ENCODE measurements around the gene PNLIP.

The PNLIP gene

DNA sequence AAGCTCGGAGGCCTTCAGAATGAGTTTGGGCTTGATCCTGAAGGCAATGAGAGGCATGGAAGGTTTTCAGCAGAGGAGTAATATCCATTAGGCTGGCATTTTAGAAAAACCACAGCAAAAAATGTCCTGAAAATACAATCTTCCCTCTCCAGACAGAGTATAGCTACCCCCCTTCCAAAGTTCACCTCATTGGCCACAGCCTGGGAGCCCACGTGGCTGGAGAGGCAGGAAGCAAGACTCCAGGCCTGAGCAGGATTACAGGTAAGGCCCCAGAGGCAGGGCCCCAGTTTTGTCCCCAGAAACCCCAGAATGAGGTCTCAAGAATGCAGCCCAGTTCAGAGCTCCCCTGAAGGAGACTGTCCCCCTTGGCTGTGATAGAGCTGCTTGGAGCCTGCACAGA is 50.3 kb downstream of the PNLIP start:
- no peaks in the 10 kb centered on the region for H3K36me3 Mint-ChIP-seq
- H3K4me1 Mint-ChIP-seq, result no peaks in the 10 kb centered on the region
- H3K4me3 Mint-ChIP-seq, result no peak overlapping the region
- H3K27ac Mint-ChIP-seq, result no peak overlapping the region
- no peak for DNase-seq
- H3K9me3 Mint-ChIP-seq, result no peaks in the 10 kb centered on the region
- CTCF ChIA-PET, result no interaction called here
- no peaks in the 10 kb centered on the region for H3K27me3 Mint-ChIP-seq

DNA sequence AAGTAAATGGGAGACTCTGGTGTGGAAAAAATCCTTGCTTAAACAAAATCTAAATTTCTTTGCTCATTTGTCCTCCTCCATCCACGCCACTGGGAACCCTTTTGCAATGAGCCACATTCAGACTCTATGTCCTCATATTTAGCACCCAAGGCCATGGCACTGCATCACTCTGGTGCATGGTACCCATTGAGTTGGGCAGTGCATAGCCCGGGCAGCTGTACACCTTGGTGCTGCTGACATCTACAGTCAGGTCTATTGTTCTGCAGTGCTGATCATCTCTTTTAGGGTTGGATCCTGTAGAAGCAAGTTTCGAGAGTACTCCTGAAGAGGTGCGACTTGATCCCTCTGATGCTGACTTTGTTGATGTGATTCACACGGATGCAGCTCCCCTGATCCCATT is 51.8 kb downstream of the PNLIP start:
- Mint-ChIP-seq H3K36me3 (no peaks in the 10 kb centered on the region), H3K27me3 (no peaks in the 10 kb centered on the region), H3K4me3 (no peak overlapping the region), H3K4me1 (no peaks in the 10 kb centered on the region), H3K27ac (no peak overlapping the region), H3K9me3 (no peaks in the 10 kb centered on the region)
- CTCF ChIA-PET, result no interaction called here
- no peak for DNase-seq

DNA sequence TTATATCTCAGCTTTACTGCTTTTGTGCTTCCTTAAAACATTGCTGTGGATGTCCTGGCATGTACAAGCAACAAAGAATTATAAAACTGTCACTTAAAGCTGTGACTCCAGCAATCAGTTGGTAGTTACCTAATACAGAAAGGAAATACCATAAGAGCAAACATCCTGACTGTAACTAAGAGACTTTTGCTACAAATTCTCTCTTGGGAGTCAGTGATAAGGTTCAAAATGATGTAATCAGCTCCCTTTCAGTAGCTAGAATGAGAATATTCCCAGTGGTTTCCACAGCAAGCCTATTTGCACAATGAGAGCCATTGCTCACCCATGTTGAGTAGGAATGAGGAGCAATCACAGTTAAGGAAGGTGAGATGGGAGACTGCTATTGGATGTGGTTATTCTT is 52.6 kb downstream of the PNLIP start:
- no peaks in the 10 kb centered on the region for H3K27me3 Mint-ChIP-seq

DNA sequence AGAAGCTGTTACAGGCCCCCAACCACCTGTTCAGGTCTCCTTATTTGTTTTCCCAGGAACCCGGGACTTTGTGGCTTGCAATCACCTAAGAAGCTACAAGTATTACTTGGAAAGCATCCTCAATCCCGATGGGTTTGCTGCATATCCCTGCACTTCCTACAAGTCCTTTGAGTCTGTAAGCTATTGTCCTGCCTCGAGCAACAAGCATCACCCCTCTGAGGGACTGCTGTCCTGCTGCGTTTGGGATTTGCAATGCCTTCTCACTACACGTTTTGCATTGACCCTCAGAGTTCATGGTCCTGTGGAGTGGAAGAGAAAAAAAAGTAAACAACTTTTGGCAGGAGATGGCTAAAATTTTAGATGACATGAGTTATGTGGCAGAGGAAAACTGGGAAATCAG is 54.3 kb downstream of the PNLIP start:
- Mint-ChIP-seq H3K27me3 (no peaks in the 10 kb centered on the region), H3K27ac (no peak overlapping the region), H3K4me3 (no peak overlapping the region), H3K36me3 (no peaks in the 10 kb centered on the region), H3K4me1 (no peaks in the 10 kb centered on the region), H3K9me3 (no peaks in the 10 kb centered on the region)
- no peak for DNase-seq
- CTCF ChIA-PET, result no interaction called here

More for the DNA sequence above, 52.6 kb downstream of the PNLIP start:
- no peaks in the 10 kb centered on the region for H3K36me3 Mint-ChIP-seq
- no peak overlapping the region for H3K4me3 Mint-ChIP-seq
- CTCF ChIA-PET, result no interaction called here
- no peaks in the 10 kb centered on the region for H3K9me3 Mint-ChIP-seq
- H3K4me1 Mint-ChIP-seq, result no peaks in the 10 kb centered on the region
- no peak for DNase-seq
- no peak overlapping the region for H3K27ac Mint-ChIP-seq

DNA sequence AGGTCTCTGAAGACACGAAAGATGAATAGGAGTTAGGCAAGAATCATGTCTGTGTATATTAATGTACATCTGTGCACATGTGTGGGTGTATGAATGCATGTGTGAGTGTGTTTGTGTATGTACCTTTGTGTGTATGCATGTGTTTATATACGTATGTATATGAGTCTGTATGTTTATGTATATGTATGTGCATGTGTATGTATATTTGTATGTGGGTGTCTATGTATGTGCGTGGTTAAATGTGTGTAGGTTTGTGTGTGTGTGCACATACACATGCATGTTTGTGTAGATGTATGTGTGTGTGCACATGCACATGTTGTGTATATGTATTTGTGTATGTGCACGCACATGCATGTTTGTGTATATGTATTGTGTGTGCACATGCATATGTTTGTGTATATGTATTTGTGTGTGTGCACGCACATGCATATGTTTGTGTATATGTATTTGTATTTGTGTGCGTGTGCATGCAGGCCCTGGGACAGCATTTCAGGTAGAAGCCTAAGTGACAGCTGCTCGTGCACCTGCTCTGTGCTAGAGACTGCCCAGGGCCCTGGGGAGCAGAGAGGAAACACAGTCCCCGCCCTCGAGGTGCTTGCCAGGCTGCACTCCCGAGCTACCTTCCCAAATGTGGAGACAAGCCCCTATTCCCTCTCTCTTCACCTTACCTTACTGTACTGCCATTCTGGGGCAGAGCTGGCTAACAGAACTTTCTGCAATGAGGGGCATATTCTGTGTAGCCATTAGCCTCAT is 57.1 kb downstream of the PNLIP start:
- Mint-ChIP-seq H3K27me3 (no peaks in the 10 kb centered on the region), H3K4me1 (no peaks in the 10 kb centered on the region), H3K4me3 (no peak overlapping the region), H3K27ac (no peak overlapping the region), H3K36me3 (no peaks in the 10 kb centered on the region), H3K9me3 (no peaks in the 10 kb centered on the region)
- CTCF ChIA-PET, result no interaction called here
- DNase-seq, result no peak

DNA sequence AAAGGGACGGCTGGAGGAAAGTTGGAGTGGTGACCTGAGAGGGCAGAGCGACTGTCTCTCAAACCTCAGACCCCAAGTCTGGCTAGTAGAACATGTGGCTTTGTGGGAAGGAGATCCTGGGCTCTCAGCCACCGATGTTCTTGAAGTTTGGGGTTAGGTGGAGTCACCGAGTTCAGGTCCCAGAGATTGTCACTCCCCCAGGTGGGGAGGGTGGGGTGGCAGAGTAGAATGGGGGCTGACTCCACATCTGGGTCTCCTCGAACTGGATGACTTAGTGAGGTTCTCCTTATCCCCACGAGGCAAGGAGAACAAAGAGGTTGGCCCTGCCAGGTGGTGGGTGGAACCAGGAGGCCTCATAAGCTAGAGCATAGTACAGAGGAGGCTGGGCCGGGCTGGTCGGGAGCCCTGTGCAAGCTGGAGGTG is 60.3 kb downstream of the PNLIP start:
- Mint-ChIP-seq H3K9me3 (no peaks in the 10 kb centered on the region), H3K4me3 (no peak overlapping the region), H3K36me3 (no peaks in the 10 kb centered on the region), H3K27me3 (peaks cover 21% of the 10 kb centered on the region), H3K27ac (no peak overlapping the region), H3K4me1 (no peaks in the 10 kb centered on the region)
- DNase-seq, result no peak
- CTCF ChIA-PET, result no interaction called here

DNA sequence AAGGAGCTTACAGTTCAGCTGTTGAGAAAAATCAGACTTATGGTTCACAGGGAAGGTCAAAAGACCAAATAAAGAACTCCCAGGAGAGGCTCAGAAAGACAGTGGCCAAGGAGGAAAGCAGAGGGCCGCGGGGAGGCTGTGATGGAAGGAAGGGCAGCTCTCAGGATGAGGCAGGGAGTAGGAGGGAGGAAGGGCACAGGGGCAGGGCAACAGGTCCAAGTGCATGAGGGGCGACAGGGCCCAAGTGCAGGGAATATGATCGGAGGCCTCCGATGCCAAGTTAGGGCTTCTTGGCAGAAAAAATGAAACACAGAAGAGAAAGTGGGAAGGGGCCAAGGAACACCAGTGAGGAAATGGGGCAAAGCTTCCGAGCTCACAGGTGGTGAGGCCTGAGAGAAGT is 61.6 kb downstream of the PNLIP start:
- no peak overlapping the region for H3K4me3 Mint-ChIP-seq
- CTCF ChIA-PET, result no interaction called here
- H3K27me3 Mint-ChIP-seq, result peaks cover 21% of the 10 kb centered on the region

DNA sequence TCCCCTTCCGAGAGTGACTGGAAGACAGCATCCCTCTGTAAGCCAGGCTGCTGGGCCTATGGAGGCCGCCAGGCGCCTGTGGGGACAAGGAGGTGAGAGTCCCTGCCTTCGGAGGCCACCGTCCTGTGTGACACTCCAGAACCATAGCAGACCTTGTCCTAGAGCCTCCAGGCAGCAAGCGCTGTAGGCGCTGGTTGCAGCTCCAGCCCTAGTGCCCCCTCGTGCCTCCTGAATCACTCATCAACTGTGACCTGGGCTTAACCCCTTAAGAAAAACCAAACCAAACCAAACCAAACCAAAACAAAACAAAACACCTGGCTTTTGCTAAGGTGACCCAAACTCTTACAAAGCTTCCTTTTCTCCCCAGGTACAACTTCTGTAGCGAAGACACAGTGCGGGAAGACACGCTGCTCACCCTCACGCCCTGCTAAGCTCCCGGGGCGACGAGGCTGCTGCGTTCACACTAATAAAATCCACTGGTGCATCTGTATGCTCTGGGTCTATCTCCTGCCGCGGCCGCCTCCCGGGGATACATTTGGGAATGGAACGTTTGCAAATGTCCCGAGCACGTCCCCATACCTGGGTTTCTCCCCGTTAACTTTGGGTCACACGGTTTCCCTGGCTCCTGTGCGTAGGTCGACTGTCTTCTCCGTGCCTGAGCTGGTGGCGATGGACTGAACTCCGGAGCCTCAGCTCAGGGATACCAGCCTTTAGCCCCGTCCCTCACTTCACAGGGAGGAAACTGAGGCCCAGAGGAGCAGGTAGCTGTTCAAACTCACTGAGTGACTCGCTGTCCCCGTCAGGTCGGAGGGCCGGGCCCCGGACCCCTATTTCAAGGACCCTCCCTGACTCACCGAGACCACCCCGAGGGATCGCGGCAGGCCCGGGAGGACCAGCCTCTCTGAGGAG is 63.2 kb downstream of the PNLIP start:
- DNase-seq, result no peak
- Mint-ChIP-seq H3K36me3 (no peaks in the 10 kb centered on the region), H3K4me3 (no peak overlapping the region), H3K27me3 (peaks cover 21% of the 10 kb centered on the region), H3K4me1 (no peaks in the 10 kb centered on the region), H3K27ac (no peak overlapping the region), H3K9me3 (no peaks in the 10 kb centered on the region)
- CTCF ChIA-PET, result no interaction called here

More for the DNA sequence above, 61.6 kb downstream of the PNLIP start:
- no peaks in the 10 kb centered on the region for H3K36me3 Mint-ChIP-seq
- no peak for DNase-seq
- no peaks in the 10 kb centered on the region for H3K4me1 Mint-ChIP-seq
- H3K9me3 Mint-ChIP-seq, result no peaks in the 10 kb centered on the region
- no peak overlapping the region for H3K27ac Mint-ChIP-seq

DNA sequence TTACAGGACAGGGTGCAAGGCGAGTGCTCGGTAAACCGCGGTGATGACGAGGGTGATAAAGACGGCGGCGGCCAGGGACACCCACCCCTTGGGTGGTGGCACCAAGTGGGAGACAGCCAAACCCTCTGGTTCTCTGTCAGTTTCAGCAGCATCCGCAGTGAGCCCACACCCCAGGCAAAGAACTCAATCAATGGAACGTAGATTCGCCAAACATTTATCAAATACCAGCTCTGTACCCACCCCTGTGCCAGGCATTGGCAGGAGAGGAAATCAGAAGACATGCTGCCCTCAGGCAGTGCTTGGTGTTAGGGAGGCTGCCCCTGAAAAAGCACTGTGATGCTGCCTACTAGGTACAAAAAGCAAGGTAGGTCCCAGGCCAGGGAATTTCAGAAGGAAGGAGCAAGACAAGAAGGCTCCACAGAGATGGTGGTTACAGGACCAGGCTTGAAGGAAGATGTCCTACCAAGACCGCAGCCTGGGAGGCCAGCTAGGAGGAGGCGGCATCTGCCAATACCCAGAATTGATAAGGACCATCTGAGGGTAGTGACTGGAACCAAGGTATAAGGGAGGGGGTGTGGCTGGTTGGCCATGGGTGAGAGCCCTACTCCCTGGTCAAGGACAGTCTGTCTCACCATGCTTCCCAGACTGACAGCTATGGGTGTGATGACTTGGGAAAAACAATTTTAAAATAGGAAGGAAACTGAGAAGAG is 64.9 kb downstream of the PNLIP start:
- DNase-seq, result no peak
- Mint-ChIP-seq H3K4me1 (no peaks in the 10 kb centered on the region), H3K4me3 (no peak overlapping the region), H3K27ac (no peak overlapping the region), H3K27me3 (peaks cover 21% of the 10 kb centered on the region), H3K36me3 (no peaks in the 10 kb centered on the region), H3K9me3 (no peaks in the 10 kb centered on the region)
- CTCF ChIA-PET, result no interaction called here

DNA sequence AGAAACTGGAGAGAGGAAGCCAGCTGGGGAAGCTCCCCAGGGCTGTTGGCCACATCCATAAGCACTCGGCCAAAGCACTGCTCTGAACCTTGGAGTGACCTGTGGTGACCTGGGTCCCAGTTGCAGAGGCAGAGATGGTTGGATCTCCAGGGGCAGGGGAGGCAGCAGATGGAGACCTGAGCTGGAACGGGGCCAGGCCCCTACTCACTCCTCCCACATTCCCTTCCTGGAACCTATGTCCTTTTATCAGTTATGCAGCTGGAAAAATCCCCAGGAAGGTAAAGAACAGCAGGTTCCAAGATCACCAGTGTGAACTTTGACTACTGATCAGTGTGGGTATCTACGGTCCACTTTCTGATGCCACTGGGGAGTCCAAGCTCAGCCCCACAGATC is 65.4 kb downstream of the PNLIP start:
- Mint-ChIP-seq H3K27ac (no peak overlapping the region), H3K4me1 (no peaks in the 10 kb centered on the region), H3K36me3 (no peaks in the 10 kb centered on the region), H3K9me3 (no peaks in the 10 kb centered on the region), H3K27me3 (peaks cover 21% of the 10 kb centered on the region), H3K4me3 (no peak overlapping the region)
- DNase-seq, result no peak
- CTCF ChIA-PET, result no interaction called here

DNA sequence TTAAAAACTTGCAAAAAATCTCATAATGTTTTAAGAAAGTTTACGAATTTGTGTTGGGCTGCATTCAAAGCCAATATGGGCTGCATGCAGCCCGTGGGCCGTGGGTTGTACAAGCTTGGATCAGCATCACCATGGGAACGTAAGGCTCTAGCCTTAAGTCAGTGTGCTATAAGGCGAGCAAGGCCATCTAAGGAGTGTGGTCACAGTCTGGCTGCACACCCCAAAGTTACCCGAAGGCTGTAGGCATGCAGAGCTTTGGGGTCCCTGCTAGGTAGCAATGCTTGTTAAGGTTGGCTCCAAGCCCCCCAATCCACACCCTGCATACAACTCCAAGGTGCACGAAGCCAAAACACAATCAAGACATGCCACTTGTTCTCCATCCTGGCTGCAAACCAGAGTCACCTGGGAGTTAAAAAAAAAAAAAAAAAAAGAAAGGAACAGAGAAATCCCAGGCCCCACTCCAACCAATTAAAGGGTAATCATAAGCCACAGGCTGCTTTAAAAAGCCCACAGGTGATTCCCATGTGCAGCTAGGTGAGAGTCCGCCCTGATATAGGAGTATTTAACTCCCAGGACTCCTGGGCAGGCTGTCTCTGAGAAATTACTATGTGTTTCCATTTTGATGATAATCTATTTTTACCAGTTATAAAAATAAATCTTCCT is 66.5 kb downstream of the PNLIP start:
- Mint-ChIP-seq H3K27ac (no peak overlapping the region), H3K9me3 (no peaks in the 10 kb centered on the region), H3K36me3 (no peaks in the 10 kb centered on the region), H3K4me1 (no peaks in the 10 kb centered on the region), H3K4me3 (no peak overlapping the region), H3K27me3 (peaks cover 21% of the 10 kb centered on the region)
- DNase-seq, result no peak
- CTCF ChIA-PET, result no interaction called here

DNA sequence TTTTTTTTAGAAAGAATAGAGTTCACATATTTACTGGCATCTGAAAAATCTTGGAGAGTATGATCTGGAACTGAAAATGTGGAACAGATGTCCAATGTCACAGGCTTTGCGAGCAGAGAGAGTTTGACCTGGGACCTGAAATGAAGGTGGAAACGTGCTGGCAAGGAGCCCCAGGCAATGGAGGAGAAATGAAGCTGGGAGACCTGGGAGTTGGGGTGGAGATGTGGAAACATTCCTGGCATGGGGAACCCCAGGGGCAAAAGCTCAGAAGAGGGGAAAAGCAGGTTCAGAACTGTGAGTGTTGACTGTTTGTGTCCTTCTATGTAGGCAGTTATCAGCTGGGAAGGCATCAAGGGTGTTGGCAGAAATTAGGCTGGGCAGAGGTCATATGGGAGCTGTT is 67.7 kb downstream of the PNLIP start:
- no peaks in the 10 kb centered on the region for H3K4me1 Mint-ChIP-seq
- no peak overlapping the region for H3K4me3 Mint-ChIP-seq
- H3K9me3 Mint-ChIP-seq, result no peaks in the 10 kb centered on the region
- CTCF ChIA-PET, result no interaction called here
- no peak overlapping the region for H3K27ac Mint-ChIP-seq
- H3K27me3 Mint-ChIP-seq, result peaks cover 21% of the 10 kb centered on the region
- no peak for DNase-seq
- H3K36me3 Mint-ChIP-seq, result no peaks in the 10 kb centered on the region

DNA sequence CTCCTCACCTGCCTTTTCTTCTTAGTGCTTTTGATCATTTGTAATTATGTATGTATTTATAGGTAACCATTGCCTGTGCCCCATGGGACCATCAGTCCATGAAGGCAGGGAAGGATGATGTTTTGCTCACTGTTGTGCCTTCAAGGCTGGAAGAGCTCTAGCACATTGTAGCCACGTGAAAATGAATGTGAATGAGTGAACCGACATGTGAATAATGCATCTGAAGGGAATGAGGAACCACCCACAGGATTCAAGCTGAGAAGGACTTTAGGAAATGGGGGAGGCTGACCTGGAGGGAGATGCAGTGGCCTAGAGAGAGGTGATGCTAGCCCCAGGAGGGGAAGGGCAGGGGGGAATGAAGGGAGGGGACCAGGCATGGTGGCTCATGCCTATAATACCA is 69.1 kb downstream of the PNLIP start:
- H3K27ac Mint-ChIP-seq, result no peak overlapping the region
- H3K4me3 Mint-ChIP-seq, result no peak overlapping the region
- DNase-seq, result no peak
- H3K27me3 Mint-ChIP-seq, result peaks cover 8% of the 10 kb centered on the region
- no peaks in the 10 kb centered on the region for H3K4me1 Mint-ChIP-seq
- H3K9me3 Mint-ChIP-seq, result no peaks in the 10 kb centered on the region
- CTCF ChIA-PET, result no interaction called here
- no peaks in the 10 kb centered on the region for H3K36me3 Mint-ChIP-seq

DNA sequence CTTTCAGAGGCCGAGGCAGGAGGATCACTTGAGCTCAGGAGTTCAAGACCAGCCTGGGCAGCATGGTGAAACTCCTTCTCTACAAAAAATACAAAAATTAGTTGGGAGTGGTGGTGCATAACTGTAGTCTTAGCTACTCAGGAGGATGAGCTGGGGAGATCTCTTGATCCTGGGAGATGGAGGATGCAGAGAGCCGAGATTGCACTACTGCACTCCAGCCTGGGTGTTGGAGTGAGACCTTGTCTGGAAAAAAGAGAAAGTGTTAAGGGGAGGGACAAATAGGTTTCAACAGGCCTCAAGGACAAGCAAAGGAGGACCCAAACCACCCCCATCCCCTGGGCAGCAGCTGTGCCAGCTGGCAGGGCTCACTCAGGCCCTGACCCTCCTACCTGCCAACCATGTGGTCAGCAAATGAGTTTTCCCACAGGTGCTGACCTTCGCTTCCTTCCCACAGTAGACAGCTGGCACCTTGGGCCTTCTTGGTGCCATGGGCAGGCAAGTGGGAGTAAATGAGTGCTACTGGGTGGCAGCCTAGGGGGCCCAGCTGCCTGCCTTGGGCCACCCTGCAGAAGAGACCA is 69.6 kb downstream of the PNLIP start:
- Mint-ChIP-seq H3K9me3 (no peaks in the 10 kb centered on the region), H3K27me3 (peaks cover 3% of the 10 kb centered on the region), H3K4me1 (no peaks in the 10 kb centered on the region), H3K27ac (no peak overlapping the region), H3K4me3 (no peak overlapping the region), H3K36me3 (no peaks in the 10 kb centered on the region)
- CTCF ChIA-PET, result no interaction called here
- DNase-seq, result no peak

Data from activated naive CD4-positive, alpha-beta T cell treated with anti-CD3 and anti-CD28 coated beads, Interleukin-2, amount 10 ng/mL, durations not matched to agents 7 days and 5 days (primary cell).